ENCODE results near the gene NRL.

GRCh38 chr14:24075485-24076301, 39.1 kb downstream of the NRL start:
- TF ChIP-seq, protein P1, sequence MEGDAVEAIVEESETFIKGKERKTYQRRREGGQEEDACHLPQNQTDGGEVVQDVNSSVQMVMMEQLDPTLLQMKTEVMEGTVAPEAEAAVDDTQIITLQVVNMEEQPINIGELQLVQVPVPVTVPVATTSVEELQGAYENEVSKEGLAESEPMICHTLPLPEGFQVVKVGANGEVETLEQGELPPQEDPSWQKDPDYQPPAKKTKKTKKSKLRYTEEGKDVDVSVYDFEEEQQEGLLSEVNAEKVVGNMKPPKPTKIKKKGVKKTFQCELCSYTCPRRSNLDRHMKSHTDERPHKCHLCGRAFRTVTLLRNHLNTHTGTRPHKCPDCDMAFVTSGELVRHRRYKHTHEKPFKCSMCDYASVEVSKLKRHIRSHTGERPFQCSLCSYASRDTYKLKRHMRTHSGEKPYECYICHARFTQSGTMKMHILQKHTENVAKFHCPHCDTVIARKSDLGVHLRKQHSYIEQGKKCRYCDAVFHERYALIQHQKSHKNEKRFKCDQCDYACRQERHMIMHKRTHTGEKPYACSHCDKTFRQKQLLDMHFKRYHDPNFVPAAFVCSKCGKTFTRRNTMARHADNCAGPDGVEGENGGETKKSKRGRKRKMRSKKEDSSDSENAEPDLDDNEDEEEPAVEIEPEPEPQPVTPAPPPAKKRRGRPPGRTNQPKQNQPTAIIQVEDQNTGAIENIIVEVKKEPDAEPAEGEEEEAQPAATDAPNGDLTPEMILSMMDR (IDR thresholded peaks at IDR 0.05) = no peak
- no peak for TF ChIP-seq SREBF2 (IDR thresholded peaks at IDR 0.05)
- no peak for TF ChIP-seq KDM1A (IDR thresholded peaks at IDR 0.05; ENCODE audit: low read depth)
- no peak for TF ChIP-seq POLR2A (IDR thresholded peaks at IDR 0.05; ENCODE audit: low read length)
